OCI-M2 (cell line): ENCODE data around the gene PRDX4.
"Not testable (repeated sequence)": the region's sequence is repeated elsewhere in the genome, so short reads cannot be mapped to it uniquely, and the experiment has no call there.

Experiments
- DNase-seq: peaks from one replicate; lab custom pipeline; 2025; ENCODE audit not compliant: unreplicated experiment; lab: John Stamatoyannopoulos, UW

Gene PRDX4

GRCh38 chrX:23667239-23668177 is at the start of gene PRDX4:
TSS of gene PRDX4 (plus strand) at chrX:23667493. CDS start at chrX:23667571, 78 bp downstream.
- peak; percentile 20 for DNase-seq

- no peak for DNase-seq
Observed at GRCh38 chrX:23621621-23622265, 45.5 kb upstream of the PRDX4 start.

- DNase-seq, result no peak
Observed at GRCh38 chrX:23623797-23624196, 43.5 kb upstream of the PRDX4 start.

- no peak for DNase-seq
Observed at GRCh38 chrX:23626651-23627050, 40.6 kb upstream of the PRDX4 start.

- DNase-seq, result no peak
Observed at GRCh38 chrX:23628131-23628530, 39.2 kb upstream of the PRDX4 start.

GRCh38 chrX:23631136-23631535 is 36.2 kb upstream of the PRDX4 start:
- DNase-seq, result no peak

GRCh38 chrX:23633834-23634580 is 33.3 kb upstream of the PRDX4 start:
- DNase-seq, result no peak

- DNase-seq, result no peak
Observed at GRCh38 chrX:23637187-23637586, 30.1 kb upstream of the PRDX4 start.

GRCh38 chrX:23643020-23643419 is 24.3 kb upstream of the PRDX4 start:
- DNase-seq, result no peak

- DNase-seq, result no peak
Observed at GRCh38 chrX:23644744-23645143, 22.5 kb upstream of the PRDX4 start.

- no peak for DNase-seq
Observed at GRCh38 chrX:23656091-23656490, 11.2 kb upstream of the PRDX4 start.

- DNase-seq, result no peak
Observed at GRCh38 chrX:23656684-23657083, 10.6 kb upstream of the PRDX4 start.

- no peak for DNase-seq
Observed at GRCh38 chrX:23659339-23659738, 8.0 kb upstream of the PRDX4 start.

GRCh38 chrX:23660083-23660765 is 7.1 kb upstream of the PRDX4 start:
- not testable (repeated sequence) for DNase-seq

- no peak for DNase-seq
Observed at GRCh38 chrX:23660766-23661132, 6.5 kb upstream of the PRDX4 start.

GRCh38 chrX:23661671-23662070 is 5.6 kb upstream of the PRDX4 start:
- DNase-seq, result no peak

GRCh38 chrX:23662187-23662586 is 5.1 kb upstream of the PRDX4 start:
- DNase-seq, result no peak

- DNase-seq, result no peak
Observed at GRCh38 chrX:23662853-23663252, 4.4 kb upstream of the PRDX4 start.

GRCh38 chrX:23664496-23664895 is 2.8 kb upstream of the PRDX4 start:
- DNase-seq, result no peak

GRCh38 chrX:23666282-23666681 is 1.0 kb upstream of the PRDX4 start:
- no peak for DNase-seq

GRCh38 chrX:23668335-23668734 is 1.0 kb downstream of the PRDX4 start:
- no peak for DNase-seq
